Mesendoderm (in vitro differentiated cells): ENCODE results near the gene NELFCD.
"Not testable (repeated sequence)": the region's sequence is repeated elsewhere in the genome, so short reads cannot be mapped to it uniquely, and the experiment has no call there.

Experiments
- DNase-seq: peaks from one replicate; pipeline ENCODE4 v3.0.0; 2013
- H2AK5ac ChIP-seq: 2 replicates; pipeline ENCODE4 v1.6.1; 2013; ENCODE audit warnings: low read length, inconsistent platforms
- H2BK120ac ChIP-seq: 2 replicates; pipeline ENCODE4 v1.6.1; 2013; ENCODE audit warnings: low read depth, mild to moderate bottlenecking, low read length, moderate library complexity, mixed read lengths
- H2BK15ac ChIP-seq: replicated peaks from 2 replicates; pipeline ENCODE4 v1.6.1; 2013; ENCODE audit warnings: low read depth, mild to moderate bottlenecking, moderate library complexity
- H2BK5ac ChIP-seq: 2 replicates; pipeline ENCODE4 v1.6.1; 2013; ENCODE audit warnings: low read length, inconsistent platforms
- H3K18ac ChIP-seq: 2 replicates; pipeline ENCODE4 v1.6.1; 2013; ENCODE audit warnings: mild to moderate bottlenecking, low read length, mixed read lengths
- H3K23ac ChIP-seq: one replicate; pipeline ENCODE4 v1.6.1; 2013; ENCODE audit warnings: low read length
- H3K27ac ChIP-seq: 2 replicates; pipeline ENCODE4 v1.5.1; 2013; ENCODE audit warnings: low read depth, mild to moderate bottlenecking, inconsistent platforms, low read length, moderate library complexity
- H3K27me3 ChIP-seq: 2 replicates; pipeline ENCODE4 v1.6.1; 2013; ENCODE audit warnings: low read length, control low read depth, mild to moderate bottlenecking, inconsistent platforms; ENCODE audit not compliant: insufficient read depth, poor library complexity
- H3K36me3 ChIP-seq: 2 replicates; pipeline ENCODE4 v1.6.1; 2013; ENCODE audit warnings: low read length, inconsistent platforms; ENCODE audit not compliant: control insufficient read depth, insufficient read depth
- H3K4ac ChIP-seq: one replicate; pipeline ENCODE4 v1.6.1; 2013; ENCODE audit warnings: low read depth, mild to moderate bottlenecking, low read length, moderate library complexity
- H3K4me1 ChIP-seq: 2 replicates; pipeline ENCODE4 v1.6.1; 2013; ENCODE audit warnings: low read depth, low read length, inconsistent platforms; ENCODE audit not compliant: control insufficient read depth
- H3K4me2 ChIP-seq: 2 replicates; pipeline ENCODE4 v1.6.1; 2013; ENCODE audit warnings: low read length
- H3K4me3 ChIP-seq: 2 replicates; pipeline ENCODE4 v1.5.1; 2013; ENCODE audit warnings: mild to moderate bottlenecking, low read length
- H3K56ac ChIP-seq: one replicate; pipeline ENCODE4 v1.6.1; 2013; ENCODE audit warnings: low read length
- H3K79me1 ChIP-seq: 2 replicates; pipeline ENCODE4 v1.6.1; 2013; ENCODE audit warnings: low read length, inconsistent platforms
- H3K79me2 ChIP-seq: 2 replicates; pipeline ENCODE4 v1.6.1; 2013; ENCODE audit warnings: mild to moderate bottlenecking, low read length; ENCODE audit not compliant: control insufficient read depth, insufficient read depth
- H3K9ac ChIP-seq: 2 replicates; pipeline ENCODE4 v1.6.1; 2013; ENCODE audit warnings: low read length, inconsistent platforms
- H4K5ac ChIP-seq: one replicate; pipeline ENCODE4 v1.6.1; 2013; ENCODE audit warnings: low read length
- H4K8ac ChIP-seq: one replicate; pipeline ENCODE4 v1.6.1; 2013; ENCODE audit warnings: low read depth, mild to moderate bottlenecking, control low read depth, low read length, moderate library complexity
- WGBS: extraction: QIAGEN DNeasy Blood & Tissue Kit; methylation state at CpG from one replicate; pipeline ENCODE4 v1.1.7; 2013; ENCODE audit warnings: low lambda C conversion rate, missing lambda C conversion rate; ENCODE audit not compliant: insufficient coverage; ENCODE audit errors: extremely low coverage; 5-methylcytosine and 5-hydroxymethylcytosine counted together

Gene NELFCD

GRCh38 chr20:58956078-58956477 is 25.0 kb upstream of the NELFCD start:
- no peak overlapping the region for H3K27ac ChIP-seq
- H2BK15ac ChIP-seq = no peak overlapping the region
- no peak for DNase-seq
- H3K23ac ChIP-seq = no peak overlapping the region
- H3K9ac ChIP-seq = no peak overlapping the region
- H3K18ac ChIP-seq = no peak overlapping the region
- H3K4me2 ChIP-seq = no peak overlapping the region
- no peak overlapping the region for H3K56ac ChIP-seq
- no peak overlapping the region for H2BK5ac ChIP-seq
- H4K5ac ChIP-seq = no peak overlapping the region
- H3K79me1 ChIP-seq = no peaks in the 10 kb centered on the region
- H3K79me2 ChIP-seq = no peaks in the 10 kb centered on the region
- H3K4me3 ChIP-seq = no peak overlapping the region
- no peaks in the 10 kb centered on the region for H3K27me3 ChIP-seq
- H2BK120ac ChIP-seq = no peak overlapping the region
- WGBS = no CpG with 5 or more reads among the region's 8 CpGs
- H2AK5ac ChIP-seq = no peak overlapping the region
- H3K4me1 ChIP-seq = no peaks in the 10 kb centered on the region
- no peak overlapping the region for H3K4ac ChIP-seq
- no peak overlapping the region for H4K8ac ChIP-seq
- no peaks in the 10 kb centered on the region for H3K36me3 ChIP-seq

DNA sequence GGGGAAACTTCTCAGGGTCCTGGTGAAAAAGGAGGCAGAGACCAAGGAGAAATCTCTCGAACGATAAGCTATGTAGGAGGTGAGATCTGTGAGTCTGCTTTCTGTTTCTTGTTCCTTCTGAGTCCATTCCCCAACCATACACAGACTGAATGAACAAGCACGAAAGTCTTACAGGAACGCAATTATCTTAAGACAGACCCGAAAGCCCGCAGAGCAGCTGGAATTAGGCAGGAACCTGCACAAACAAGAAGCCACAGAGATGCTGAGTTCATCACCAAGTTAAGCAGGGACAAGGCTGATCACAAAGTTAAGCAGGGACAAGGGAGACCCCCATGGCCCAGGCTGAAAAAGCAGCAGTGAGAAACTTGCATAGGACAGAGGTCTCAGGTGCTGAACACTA is 21.4 kb upstream of the NELFCD start:
- Histone ChIP-seq H2AK5ac (no peak overlapping the region), H3K18ac (no peak overlapping the region), H3K4ac (no peak overlapping the region), H3K23ac (no peak overlapping the region), H4K5ac (no peak overlapping the region), H3K56ac (no peak overlapping the region), H3K4me2 (no peak overlapping the region), H3K79me1 (no peaks in the 10 kb centered on the region), H3K4me1 (no peaks in the 10 kb centered on the region), H3K36me3 (no peaks in the 10 kb centered on the region), H2BK5ac (no peak overlapping the region), H3K27me3 (no peaks in the 10 kb centered on the region), H3K4me3 (no peak overlapping the region), H4K8ac (no peak overlapping the region), H3K27ac (no peak overlapping the region), H3K79me2 (no peaks in the 10 kb centered on the region), H2BK15ac (no peak overlapping the region), H3K9ac (no peak overlapping the region), H2BK120ac (no peak overlapping the region)
- WGBS = no CpG with 5 or more reads among the region's 6 CpGs
- DNase-seq = no peak

GRCh38 chr20:58963060-58963584 is 17.9 kb upstream of the NELFCD start:
- peak; percentile 21 for DNase-seq
- Histone ChIP-seq H3K27ac (no peak overlapping the region), H4K5ac (no peak overlapping the region), H2BK15ac (no peak overlapping the region), H3K36me3 (no peaks in the 10 kb centered on the region), H3K4me1 (no peaks in the 10 kb centered on the region), H3K9ac (no peak overlapping the region), H3K56ac (no peak overlapping the region), H3K18ac (no peak overlapping the region), H3K79me2 (no peaks in the 10 kb centered on the region), H2AK5ac (no peak overlapping the region), H3K4ac (no peak overlapping the region), H4K8ac (no peak overlapping the region), H3K23ac (no peak overlapping the region), H3K4me3 (no peak overlapping the region), H3K79me1 (no peaks in the 10 kb centered on the region), H2BK5ac (no peak overlapping the region), H2BK120ac (no peak overlapping the region), H3K4me2 (no peak overlapping the region), H3K27me3 (no peaks in the 10 kb centered on the region)
- no CpG with 5 or more reads among the region's 8 CpGs for WGBS

DNA sequence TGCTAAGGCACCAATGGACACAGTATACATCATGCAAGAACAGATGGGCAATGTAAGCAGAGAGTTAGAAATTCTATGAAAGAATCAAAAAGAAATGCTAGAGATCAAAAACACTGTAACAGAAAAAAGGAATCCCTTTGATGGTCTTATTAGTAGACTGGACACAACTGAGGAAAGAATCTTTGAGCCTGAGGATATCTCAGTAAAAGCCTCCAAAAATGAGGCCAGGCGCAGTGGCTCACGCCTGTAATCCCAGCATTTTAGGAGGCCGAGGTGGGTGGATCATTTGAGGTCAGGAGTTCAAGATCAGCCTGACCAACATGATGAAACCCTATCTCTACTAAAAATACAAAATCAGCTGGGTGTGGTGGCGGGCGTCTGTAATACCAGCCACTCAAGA is 17.1 kb upstream of the NELFCD start:
- not testable (repeated sequence) for H4K5ac ChIP-seq, H3K4ac ChIP-seq, H3K4me2 ChIP-seq, H4K8ac ChIP-seq, H3K79me1 ChIP-seq, H2BK15ac ChIP-seq, H3K27ac ChIP-seq, H3K56ac ChIP-seq, H3K4me3 ChIP-seq, H3K27me3 ChIP-seq, H3K79me2 ChIP-seq, H3K4me1 ChIP-seq, H3K23ac ChIP-seq, H2BK5ac ChIP-seq, H2BK120ac ChIP-seq, H3K18ac ChIP-seq, DNase-seq, H3K36me3 ChIP-seq, H2AK5ac ChIP-seq, H3K9ac ChIP-seq
- no CpG with 5 or more reads among the region's 5 CpGs for WGBS

DNA sequence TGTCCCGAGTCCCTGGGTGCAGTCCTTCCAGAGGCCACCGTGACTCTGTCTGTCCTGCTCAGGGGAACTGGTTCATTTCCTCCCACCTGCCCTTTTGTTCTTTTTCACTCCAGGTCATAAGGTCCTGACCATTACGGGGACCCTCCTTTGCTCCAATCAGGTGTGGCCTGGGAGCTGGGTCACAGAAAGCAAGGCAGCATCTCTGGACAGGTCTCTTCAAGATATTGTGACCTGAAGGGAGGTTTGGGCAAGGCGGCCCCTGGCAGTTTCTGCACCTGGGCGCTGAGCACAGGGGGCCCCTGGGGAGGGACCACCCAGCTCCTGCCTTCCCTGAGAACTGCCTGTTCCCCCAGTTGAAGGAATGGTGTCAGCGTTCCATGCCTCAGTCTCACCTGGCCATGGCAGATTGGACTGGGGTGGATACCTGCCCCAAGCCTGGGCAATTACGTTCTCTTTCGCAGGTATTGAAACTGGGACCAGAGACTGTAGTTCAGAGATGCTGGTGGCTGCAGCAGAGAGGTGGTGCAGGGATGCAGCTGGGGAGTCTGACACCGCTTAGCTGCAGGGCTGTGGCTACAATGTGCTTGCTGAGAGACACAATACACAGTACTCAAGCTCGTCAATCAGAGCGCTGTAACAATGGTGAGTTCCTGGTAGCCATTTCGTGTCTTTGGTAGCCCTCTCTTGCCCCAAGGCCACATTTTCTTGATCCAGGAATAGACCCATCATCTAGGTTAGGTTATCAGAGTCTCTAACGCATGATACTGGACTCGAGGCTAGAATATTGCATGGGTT is 15.6 kb upstream of the NELFCD start:
- Histone ChIP-seq H3K79me2 (no peaks in the 10 kb centered on the region), H2BK15ac (no peak overlapping the region), H2BK120ac (no peak overlapping the region), H2BK5ac (no peak overlapping the region), H3K23ac (no peak overlapping the region), H3K27me3 (no peaks in the 10 kb centered on the region), H3K4me2 (no peak overlapping the region), H3K4me1 (no peaks in the 10 kb centered on the region), H3K9ac (no peak overlapping the region), H3K18ac (no peak overlapping the region), H4K5ac (no peak overlapping the region), H3K27ac (no peak overlapping the region), H3K56ac (no peak overlapping the region), H3K4me3 (no peak overlapping the region), H3K4ac (no peak overlapping the region), H3K79me1 (no peaks in the 10 kb centered on the region), H2AK5ac (no peak overlapping the region), H4K8ac (no peak overlapping the region), H3K36me3 (no peaks in the 10 kb centered on the region)
- WGBS = no CpG with 5 or more reads among the region's 14 CpGs
- DNase-seq = no peak
